Activated naive CD4-positive, alpha-beta T cell (primary cell): ENCODE results near the gene PEX5L.

ENCODE experiments used
- DNase-seq, 4 experiments: peaks; one replicate each; lab custom pipeline; 2025; lab: John Stamatoyannopoulos, UW

The PEX5L gene

GRCh38 chr3:179896507-179896906 lies 140.2 kb downstream of the PEX5L start:
- DNase-seq, result no peak

GRCh38 chr3:179895330-179895729 lies 141.4 kb downstream of the PEX5L start:
- DNase-seq, result no peak

- no peak for DNase-seq
Observed at GRCh38 chr3:179887295-179887943, 149.3 kb downstream of the PEX5L start.

DNA sequence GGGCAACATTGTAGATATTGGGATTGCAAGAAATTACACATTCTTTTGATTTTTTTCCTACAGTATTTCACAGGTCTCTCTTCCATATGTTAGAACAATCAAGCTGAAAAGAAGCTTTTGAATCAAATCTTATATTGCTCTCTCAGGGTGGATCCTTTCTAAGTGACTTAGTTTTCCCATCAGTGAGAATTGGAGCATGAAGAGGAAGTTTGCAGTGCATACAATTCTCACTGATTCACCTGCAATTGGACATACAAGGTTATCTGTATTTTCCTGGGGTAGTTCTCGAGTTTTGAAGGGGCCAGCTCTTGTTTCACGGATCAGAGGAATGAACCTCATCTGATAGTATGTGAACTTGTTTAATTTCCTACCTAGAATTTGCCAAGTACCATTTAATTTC lies 150.8 kb downstream of the PEX5L start:
- DNase-seq, result no peak

DNA sequence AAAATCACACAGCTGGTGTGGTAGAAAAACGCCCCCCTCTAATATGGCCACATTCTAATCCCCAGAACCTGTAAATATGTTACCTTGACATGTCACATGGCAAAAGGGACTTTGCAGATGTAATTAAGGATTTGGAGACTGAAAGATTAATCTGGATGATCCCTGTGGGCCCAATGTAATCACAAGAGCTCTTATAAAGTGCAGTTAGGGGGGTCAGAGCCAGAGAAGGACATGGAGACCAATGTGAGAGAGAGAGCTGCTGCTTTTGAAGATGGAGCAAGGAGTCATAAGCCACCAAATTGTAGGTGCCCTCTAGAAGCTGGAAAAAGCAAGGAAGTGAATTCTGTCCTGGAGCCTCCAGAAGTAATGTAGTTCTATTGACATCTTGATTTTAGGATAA lies 152.6 kb downstream of the PEX5L start:
- DNase-seq, result no peak

GRCh38 chr3:179882292-179882691 lies 154.4 kb downstream of the PEX5L start:
- DNase-seq, result no peak

DNA sequence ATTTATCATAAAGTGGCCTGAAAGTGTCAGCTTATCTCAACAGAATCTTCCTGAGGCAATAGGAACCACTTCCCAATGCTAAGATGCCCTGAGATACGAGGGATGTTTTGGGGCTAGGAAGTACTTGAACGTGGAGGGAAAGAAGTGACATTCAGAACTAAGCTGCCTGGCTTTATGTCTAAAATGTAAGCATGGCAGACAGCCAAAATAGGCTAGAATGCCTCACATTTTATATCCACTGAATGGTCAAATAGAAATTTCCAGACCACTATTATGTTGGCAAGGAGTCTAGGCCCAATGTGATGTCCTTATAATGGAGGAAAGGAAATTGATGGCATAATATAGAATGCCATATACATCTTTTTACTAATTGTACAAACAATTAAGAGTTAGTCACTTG lies 154.9 kb downstream of the PEX5L start:
- DNase-seq, result no peak

- DNase-seq, result no peak
Observed at GRCh38 chr3:179880868-179881267, 155.9 kb downstream of the PEX5L start.

DNA sequence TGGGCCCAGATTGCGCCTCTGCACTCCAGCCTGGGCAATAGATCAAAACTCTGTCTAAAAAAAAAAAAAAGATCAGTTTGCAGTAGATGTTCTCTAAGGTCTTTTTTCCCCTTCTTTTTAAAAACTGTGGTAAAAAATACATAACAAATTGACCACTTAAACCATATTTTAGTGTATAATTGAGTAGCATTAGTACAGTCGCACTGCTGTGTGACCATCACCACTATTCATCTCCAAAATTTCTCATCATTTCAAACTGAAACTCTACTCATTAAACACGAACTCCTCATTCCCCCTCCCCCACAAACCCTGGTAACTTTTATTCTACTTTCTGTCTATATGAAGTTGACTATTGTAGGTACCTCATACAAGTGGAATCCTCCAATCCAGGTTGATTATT lies 160.3 kb downstream of the PEX5L start:
- DNase-seq, result no peak

DNA sequence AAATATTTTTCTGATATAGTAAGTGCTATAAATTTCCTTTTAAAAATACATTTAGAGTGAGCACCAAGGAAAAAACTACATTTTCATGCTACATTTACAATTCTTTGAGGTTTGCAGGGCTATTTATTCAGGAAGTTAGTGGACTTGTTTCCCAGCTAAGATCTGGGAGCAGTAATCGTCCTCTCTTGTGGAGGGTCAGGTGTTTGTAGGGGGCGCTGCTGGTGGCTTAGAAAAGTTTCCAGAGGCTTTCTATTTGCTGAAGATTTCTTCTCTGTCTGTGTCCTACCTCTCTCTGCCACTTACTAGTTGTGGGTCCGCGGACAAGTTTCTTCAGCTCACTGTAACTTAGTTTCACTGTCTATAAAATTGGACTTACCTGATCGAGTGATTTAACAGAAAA lies 163.9 kb downstream of the PEX5L start:
- DNase-seq, result no peak

- no peak for DNase-seq
Observed at GRCh38 chr3:179871782-179872181, 165.0 kb downstream of the PEX5L start.

GRCh38 chr3:179868715-179869114 lies 168.0 kb downstream of the PEX5L start:
- DNase-seq, result no peak

DNA sequence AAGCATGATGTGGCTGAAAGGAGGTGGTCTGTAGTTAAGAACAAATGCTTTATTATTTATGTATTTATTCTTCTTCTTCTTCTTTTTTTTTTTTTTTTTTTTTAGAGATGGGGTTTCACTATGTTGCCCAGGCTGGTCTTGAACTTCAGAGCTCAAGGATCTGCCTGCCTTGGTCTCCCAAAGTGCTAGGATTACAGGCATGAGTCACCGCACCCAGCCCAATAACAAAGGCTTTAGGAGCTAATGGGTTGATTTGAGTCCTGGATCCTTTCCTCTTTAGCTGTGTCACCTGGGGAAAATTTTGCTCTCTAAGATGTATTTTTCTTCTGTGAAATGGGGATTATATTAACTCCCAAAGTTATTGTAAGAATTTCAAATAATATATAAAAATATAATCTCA lies 168.8 kb downstream of the PEX5L start:
- no peak for DNase-seq

DNA sequence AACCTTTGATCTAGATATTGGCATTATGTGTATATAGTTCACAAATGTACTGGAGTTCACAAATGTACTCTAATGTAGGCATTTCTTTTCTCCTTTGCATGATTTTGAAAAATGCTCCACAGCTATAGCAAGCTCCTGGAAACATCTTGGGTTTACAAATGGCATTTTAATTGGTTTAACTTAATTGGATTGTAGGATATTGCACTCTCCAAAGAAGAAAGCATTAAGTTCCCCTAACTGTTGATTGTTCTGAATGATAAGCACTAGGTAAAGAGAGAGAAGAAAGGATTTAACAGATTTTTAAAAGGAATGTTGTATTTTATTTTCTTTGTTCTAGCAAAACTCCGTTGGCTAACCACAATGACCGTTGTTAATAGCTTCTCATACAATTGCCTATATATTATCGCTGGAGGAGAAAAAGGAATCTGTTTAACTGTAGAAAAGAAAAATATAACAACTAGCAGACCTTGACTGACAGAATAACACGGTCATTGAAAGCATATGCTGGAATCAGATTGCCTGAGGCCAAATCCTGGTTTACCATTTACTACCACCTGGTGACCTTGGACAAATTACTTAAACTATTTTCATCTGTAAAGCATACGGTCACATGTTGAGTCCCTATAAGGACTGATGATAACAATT lies 170.8 kb downstream of the PEX5L start:
- no peak for DNase-seq

GRCh38 chr3:179861953-179862352 lies 174.8 kb downstream of the PEX5L start:
- DNase-seq, result no peak

DNA sequence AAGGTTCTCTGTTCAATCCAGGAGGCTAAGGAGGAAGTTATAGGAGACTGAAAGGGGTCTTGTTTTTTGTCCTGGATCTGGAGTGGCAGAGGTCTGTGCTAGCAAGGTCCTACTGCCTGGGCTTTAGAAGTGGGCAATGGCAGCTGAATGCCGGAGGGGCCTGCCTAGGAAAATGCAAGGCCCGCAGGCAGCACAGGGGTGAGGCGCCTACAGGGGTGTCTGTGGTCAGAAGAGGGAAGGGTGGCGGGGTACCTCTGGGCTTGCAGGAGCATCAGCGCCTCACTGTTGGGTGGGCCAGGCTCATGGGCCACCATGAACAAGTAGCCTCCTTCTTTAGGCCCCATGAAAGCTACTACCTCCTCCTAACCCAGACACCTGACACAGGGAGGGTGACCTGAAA lies 175.4 kb downstream of the PEX5L start:
- DNase-seq, result no peak

GRCh38 chr3:179860275-179861107 lies 176.2 kb downstream of the PEX5L start:
- DNase-seq, result no peak

GRCh38 chr3:179853176-179853575 lies 183.6 kb downstream of the PEX5L start:
- no peak for DNase-seq

DNA sequence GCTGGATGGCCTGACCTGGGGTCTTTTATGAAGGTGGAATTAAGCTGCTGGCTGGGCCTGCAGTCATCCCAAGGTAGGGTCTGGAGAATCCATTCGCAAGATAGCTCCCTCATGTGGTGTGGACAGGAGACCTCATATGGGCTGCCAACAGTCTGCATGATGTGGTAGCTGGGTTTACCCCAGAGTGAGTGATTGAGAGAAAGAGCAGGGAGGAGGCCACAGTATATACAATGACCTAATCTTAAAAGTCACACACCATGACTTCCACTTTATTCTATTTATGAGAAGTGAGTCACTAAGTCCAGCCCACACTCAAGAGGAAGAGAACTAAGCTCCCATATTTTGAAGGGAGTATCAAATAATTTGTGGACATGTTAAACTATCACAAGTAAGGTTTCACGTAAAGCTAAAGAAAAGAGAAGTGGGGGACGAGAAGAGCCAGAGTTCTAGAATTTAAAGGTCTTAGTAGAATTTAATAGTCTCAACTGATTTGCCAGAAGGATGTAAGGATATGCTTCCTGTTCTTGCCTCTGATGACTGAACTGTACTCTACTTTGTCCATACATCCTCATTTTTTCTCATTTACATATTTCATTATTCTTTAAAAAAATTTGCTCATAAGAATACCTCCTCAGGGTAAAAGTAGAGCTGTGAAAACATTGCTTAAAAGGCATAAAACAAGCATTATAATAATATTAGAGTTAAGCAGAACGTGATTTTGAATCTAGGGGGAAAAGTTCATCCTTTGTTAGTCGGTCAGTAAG lies 184.4 kb downstream of the PEX5L start:
- DNase-seq, result no peak

DNA sequence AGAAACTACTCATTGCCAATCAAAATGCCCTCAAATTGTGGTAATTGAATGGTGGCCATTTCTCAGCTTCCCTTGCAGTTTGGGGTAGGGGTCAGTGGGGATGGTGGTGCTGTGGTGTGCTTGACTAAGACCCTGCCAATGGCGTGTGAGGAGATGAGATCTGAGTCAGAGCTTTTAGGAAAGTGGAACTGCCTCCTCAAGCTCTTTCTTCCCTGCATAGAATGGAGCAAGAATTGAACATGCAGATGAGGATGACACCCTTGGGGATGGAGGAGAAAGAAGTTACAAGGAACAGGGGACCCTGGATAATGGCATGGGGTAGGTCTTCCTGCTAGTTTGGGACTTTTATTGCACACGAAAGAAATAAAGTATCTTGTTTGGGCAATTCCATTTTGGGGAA lies 188.0 kb downstream of the PEX5L start:
- DNase-seq, result no peak

- no peak for DNase-seq
Observed at GRCh38 chr3:179842061-179842460, 194.7 kb downstream of the PEX5L start.

DNA sequence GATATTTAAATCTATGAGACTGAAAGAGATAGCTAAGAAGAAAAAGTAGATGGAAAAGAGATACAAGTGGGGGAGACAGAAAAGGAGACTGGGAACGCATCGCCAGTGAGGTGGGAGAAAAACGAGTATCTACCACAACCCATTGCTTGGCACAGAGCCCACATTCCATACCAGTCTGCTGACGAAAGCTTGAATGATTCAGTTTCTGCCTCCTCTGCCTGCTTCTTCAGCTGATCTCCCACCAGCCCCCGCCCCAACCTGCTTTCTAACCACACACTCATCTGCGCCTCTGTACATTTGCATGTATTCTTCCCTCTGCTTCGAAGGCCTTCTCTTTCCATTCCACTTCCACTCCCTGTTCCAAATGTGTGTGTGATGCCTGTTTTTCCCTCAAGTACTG lies 195.8 kb downstream of the PEX5L start:
- DNase-seq, result no peak
